Mesodermal cell (in vitro differentiated cells): ENCODE data around the gene TMOD2.

Source experiments
- H3K27ac ChIP-seq: 2 replicates; pipeline ENCODE4 v1.7.0; 2013; ENCODE audit warnings: mild to moderate bottlenecking, low read depth, low read length, moderate library complexity; ENCODE audit not compliant: severe bottlenecking
- H3K36me3 ChIP-seq: 2 replicates; pipeline ENCODE4 v1.7.1; 2013; ENCODE audit warnings: mild to moderate bottlenecking, low read length, moderate library complexity; ENCODE audit not compliant: control insufficient read depth, insufficient read depth
- H3K4me1 ChIP-seq: one replicate; pipeline ENCODE4 v1.7.1; 2013; ENCODE audit warnings: mild to moderate bottlenecking, low read length; ENCODE audit not compliant: insufficient read depth, control insufficient read depth, poor library complexity, severe bottlenecking
- H3K4me3 ChIP-seq: 2 replicates; pipeline ENCODE4 v1.7.0; 2013; ENCODE audit warnings: low read length, control low read depth, mild to moderate bottlenecking; ENCODE audit not compliant: insufficient read depth, poor library complexity, severe bottlenecking; ENCODE audit errors: extremely low read depth
- H3K9me3 ChIP-seq: 2 replicates; pipeline ENCODE4 v1.7.1; 2013; ENCODE audit warnings: mild to moderate bottlenecking, low read length, moderate library complexity; ENCODE audit not compliant: control insufficient read depth
- WGBS, 2 experiments: methylation state at CpG; one replicate each; pipeline ENCODE4 v1.1.5; 2013; ENCODE audit warnings: missing lambda C conversion rate in 2 of 2; ENCODE audit not compliant: insufficient coverage in 2 of 2; 5-methylcytosine and 5-hydroxymethylcytosine counted together

TMOD2 gene

GRCh38 chr15:51736069-51736468 is 15.3 kb upstream of the TMOD2 start:
- H3K4me3 ChIP-seq, result peak overlapping the region; percentile 46
- no CpG with 5 or more reads among the region's 3 CpGs for WGBS, 2 experiments
- H3K4me1 ChIP-seq, result peaks cover 29% of the 10 kb centered on the region
- H3K9me3 ChIP-seq, result no peaks in the 10 kb centered on the region
- no peaks in the 10 kb centered on the region for H3K36me3 ChIP-seq
- H3K27ac ChIP-seq, result no peak overlapping the region

GRCh38 chr15:51736751-51737521 is 14.5 kb upstream of the TMOD2 start:
- Histone ChIP-seq H3K27ac (no peak overlapping the region), H3K4me1 (peaks cover 21% of the 10 kb centered on the region), H3K36me3 (no peaks in the 10 kb centered on the region), H3K9me3 (no peaks in the 10 kb centered on the region), H3K4me3 (peak overlapping the region; percentile 46)
- WGBS, 2 experiments, result 4% methylated on average over 32 to 35 of the region's 69 CpGs

GRCh38 chr15:51737522-51738305 is 13.7 kb upstream of the TMOD2 start, which contains the start of gene LYSMD2:
Gene LYSMD2, minus strand, starts transcription at chr15:51737655. Its CDS starts 33 bp downstream, at chr15:51737622.
- Histone ChIP-seq H3K4me1 (peaks cover 17% of the 10 kb centered on the region), H3K9me3 (no peaks in the 10 kb centered on the region), H3K27ac (no peak within 1 kb of the TSS), H3K4me3 (peak within 1 kb of the TSS; percentile 46), H3K36me3 (no peaks in the 10 kb centered on the region)
- 1% methylated on average over 51 to 60 of the region's 67 CpGs for WGBS, 2 experiments

GRCh38 chr15:51738553-51738952 is 12.8 kb upstream of the TMOD2 start:
- Histone ChIP-seq H3K4me1 (peaks cover 17% of the 10 kb centered on the region), H3K36me3 (no peaks in the 10 kb centered on the region), H3K9me3 (no peaks in the 10 kb centered on the region), H3K27ac (no peak overlapping the region), H3K4me3 (no peak overlapping the region)
- WGBS, 2 experiments, result no CpG with 5 or more reads among the region's 2 CpGs

GRCh38 chr15:51739061-51739712 is 12.2 kb upstream of the TMOD2 start:
- Histone ChIP-seq H3K4me3 (no peak overlapping the region), H3K27ac (no peak overlapping the region), H3K4me1 (peaks cover 13% of the 10 kb centered on the region), H3K36me3 (no peaks in the 10 kb centered on the region), H3K9me3 (no peaks in the 10 kb centered on the region)
- no CpG with 5 or more reads among the region's 2 CpGs for WGBS, 2 experiments

- no peaks in the 10 kb centered on the region for H3K36me3 ChIP-seq
- 82 to 93% methylated on average over 5 of the region's 5 CpGs for WGBS, 2 experiments
- H3K9me3 ChIP-seq, result no peaks in the 10 kb centered on the region
Measured at GRCh38 chr15:51749307-51749706, 2.1 kb upstream of the TMOD2 start.

GRCh38 chr15:51750186-51750585 is 1.2 kb upstream of the TMOD2 start:
- no peaks in the 10 kb centered on the region for H3K9me3 ChIP-seq
- 59 to 90% methylated on average over 3 to 4 of the region's 4 CpGs for WGBS, 2 experiments
- H3K4me3 ChIP-seq, result no peak overlapping the region
- H3K27ac ChIP-seq, result no peak overlapping the region
- H3K36me3 ChIP-seq, result no peaks in the 10 kb centered on the region
- no peaks in the 10 kb centered on the region for H3K4me1 ChIP-seq

More at GRCh38 chr15:51749307-51749706, 2.1 kb upstream of the TMOD2 start:
- Histone ChIP-seq H3K27ac (no peak overlapping the region), H3K4me3 (no peak overlapping the region), H3K4me1 (no peaks in the 10 kb centered on the region)

- Histone ChIP-seq H3K9me3 (no peaks in the 10 kb centered on the region), H3K27ac (no peak overlapping the region), H3K4me3 (peak overlapping the region; percentile 53), H3K36me3 (no peaks in the 10 kb centered on the region), H3K4me1 (no peaks in the 10 kb centered on the region)
- WGBS, 2 experiments, result 1 to 2% methylated on average over 22 to 51 of the region's 71 CpGs
Measured at GRCh38 chr15:51751697-51752683, 593 bp downstream of the TMOD2 start.

GRCh38 chr15:51752888-51753287 is 1.5 kb downstream of the TMOD2 start:
- H3K36me3 ChIP-seq, result no peaks in the 10 kb centered on the region
- no peak overlapping the region for H3K27ac ChIP-seq
- H3K4me1 ChIP-seq, result no peaks in the 10 kb centered on the region
- no peaks in the 10 kb centered on the region for H3K9me3 ChIP-seq
- H3K4me3 ChIP-seq, result no peak overlapping the region
- 89% methylated on average over 3 of the region's 5 CpGs; no CpG with 5 or more reads in 1 of the 2 experiments for WGBS, 2 experiments

- no peak overlapping the region for H3K4me3 ChIP-seq
- no peaks in the 10 kb centered on the region for H3K36me3 ChIP-seq
- no peak overlapping the region for H3K27ac ChIP-seq
- no CpG with 5 or more reads among the region's 2 CpGs for WGBS, 2 experiments
- H3K4me1 ChIP-seq, result no peaks in the 10 kb centered on the region
- H3K9me3 ChIP-seq, result no peaks in the 10 kb centered on the region
Measured at GRCh38 chr15:51754267-51754666, 2.9 kb downstream of the TMOD2 start.
